NCI-H82 treated with DMSO at 0.1 percent for 48 hours (cell line): ENCODE data around the gene BTLA.
"Not testable (repeated sequence)": the region's sequence is repeated elsewhere in the genome, so short reads cannot be mapped to it uniquely, and the experiment has no call there.

Experiments
- DNase-seq: peaks from one replicate; lab custom pipeline; 2025; ENCODE audit not compliant: unreplicated experiment; lab: John Stamatoyannopoulos, UW

BTLA gene

DNA sequence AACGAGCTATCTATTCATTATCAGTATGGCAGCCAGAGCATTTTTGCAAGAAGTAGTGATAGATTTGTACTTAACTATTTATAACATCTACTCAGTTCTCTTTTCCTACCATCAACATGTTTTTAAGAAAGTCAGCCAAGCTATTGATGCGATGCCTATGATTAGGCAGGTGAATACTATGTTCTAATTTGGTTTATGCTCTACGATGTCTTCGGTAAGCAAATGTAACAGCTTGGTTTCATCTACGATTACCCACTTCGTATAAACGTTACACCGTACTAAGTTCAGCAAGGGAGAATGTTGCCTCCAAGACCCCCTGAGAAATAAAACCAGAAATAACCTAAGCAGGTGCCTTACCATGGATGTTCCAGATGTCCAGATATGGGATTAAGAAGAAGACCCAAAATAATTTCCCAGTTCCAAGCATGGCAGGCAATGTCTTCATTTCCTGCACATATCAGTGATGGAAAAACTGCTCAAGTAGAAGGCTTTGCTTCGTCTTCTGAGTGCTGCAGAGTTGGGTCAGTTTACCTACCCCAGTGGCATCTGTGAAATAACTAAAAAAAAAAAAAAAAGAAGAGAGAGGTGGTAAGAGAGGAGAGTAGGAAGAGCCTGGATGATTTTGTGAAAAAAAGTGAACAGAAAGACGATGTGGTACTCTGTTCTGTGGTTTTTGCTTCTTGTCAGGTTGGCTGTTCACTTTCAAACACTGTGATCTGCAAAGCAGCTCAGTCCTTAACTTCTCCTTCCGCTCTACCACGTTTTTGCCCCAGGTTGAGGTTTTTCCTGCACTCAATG, at the start of gene BTLA:
Gene BTLA (minus strand): TSS at position 559 of the 798 bp plus-strand sequence. CDS start 114 bp downstream, at position 445.
- DNase-seq: no peak

DNA sequence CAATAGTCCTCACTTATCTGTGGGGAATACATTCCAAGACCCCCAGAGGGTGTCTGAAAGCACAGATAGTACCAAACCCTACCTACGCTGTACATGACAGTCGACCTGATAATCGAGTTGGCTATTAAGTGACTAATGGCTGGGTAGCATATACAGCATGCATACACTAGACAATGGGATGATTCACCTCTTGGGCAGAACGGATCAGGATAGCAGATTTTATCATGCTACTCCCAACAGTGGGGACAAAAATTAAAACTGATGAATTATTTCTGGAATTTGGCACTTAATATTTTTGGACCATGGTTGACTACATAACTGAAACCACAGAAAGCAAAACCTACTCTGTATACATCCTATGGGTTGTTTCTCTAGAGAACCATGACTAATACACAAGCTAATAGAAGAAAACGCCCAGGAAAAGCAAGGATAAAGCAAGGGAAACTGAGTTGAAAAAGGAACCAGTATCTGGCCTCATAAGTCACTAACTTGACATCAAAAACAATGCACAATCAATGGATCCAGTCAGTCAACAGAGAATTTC, 47.0 kb upstream of the BTLA start:
- no peak for DNase-seq

DNA sequence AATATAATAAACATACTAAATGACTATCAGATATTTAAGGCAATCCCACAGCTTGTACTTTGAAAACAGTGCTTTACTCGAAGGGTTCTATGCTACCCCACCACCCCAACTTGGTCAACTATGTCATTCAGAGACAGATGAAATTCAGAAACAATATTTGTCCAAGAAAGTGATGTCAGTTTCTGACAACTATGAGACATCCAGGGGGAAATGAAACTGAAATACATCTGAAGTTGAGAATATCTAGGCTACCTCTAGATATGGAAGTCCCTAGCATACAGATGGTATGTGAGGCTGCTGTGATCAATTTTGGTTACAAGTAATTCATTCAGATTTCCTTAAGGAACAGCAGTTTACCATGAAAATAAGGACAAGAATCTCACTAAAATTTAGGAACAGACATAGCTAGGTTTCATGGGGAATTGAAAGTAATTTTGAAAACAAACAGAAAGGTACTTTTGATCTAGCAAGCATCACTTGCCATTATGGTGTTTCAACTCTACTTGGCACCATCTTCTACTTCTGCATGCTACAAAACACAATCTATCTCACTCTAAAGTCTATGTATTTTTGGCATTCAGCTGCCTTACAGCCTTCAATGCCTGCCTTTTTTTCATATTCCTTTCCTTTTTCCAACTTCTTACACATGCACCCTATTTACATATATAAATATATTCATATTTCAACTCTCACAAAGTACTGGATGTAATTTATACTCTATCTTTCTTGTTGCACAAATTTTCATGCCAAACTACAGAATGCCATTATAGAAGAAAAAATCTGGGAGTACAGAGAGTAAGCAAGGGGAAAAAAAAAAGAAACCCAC, 40.8 kb upstream of the BTLA start:
- no peak for DNase-seq

- DNase-seq: no peak
These were observed 32.1 kb upstream of the BTLA start for GRCh38 chr3:112531358-112531781.

DNA sequence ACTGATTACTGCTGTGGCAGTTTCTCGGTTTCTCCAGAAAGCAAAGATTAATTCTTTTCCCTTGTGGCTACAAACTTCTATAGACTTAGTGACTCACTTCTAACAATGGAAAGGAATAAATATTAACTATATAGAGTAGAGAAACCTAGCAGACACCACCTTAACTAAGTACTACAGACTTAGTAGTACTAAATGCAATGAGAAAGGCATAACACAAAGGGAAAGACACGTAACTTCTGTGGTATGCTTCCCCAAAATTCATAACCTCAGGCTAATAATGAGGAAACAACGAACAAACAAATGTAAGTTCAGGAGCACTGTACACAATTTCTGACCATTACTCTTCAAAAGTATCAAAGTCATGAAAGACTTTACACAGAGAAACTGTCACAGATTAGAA, 31.3 kb upstream of the BTLA start:
- DNase-seq: no peak

- not testable (repeated sequence) for DNase-seq
These were observed 24.9 kb upstream of the BTLA start for GRCh38 chr3:112524127-112524526.

GRCh38 chr3:112519424-112520001, 20.2 kb upstream of the BTLA start:
- peak; percentile 67 for DNase-seq

DNA sequence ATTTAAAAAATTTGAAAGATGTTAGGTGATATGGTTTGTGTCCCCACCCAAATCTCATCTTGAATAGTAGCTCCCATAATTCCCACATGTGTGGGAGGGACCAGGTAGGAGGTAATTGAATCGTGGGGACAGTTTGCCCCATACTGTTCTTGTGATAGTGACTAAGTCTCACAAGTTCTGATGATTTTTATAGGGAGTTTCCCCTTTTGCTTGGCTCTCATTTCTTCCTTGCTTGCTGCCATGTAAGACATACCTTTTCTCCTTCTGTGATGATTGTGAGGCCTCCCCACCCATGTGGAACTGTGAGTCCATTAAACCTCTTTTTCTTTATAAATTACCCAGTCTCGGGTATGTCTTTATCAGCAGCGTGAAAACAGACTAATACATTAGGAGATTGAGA, 19.7 kb upstream of the BTLA start:
- not testable (repeated sequence) for DNase-seq

GRCh38 chr3:112514527-112515128, 15.4 kb upstream of the BTLA start:
- DNase-seq: no peak

- DNase-seq: no peak
These were observed 13.0 kb upstream of the BTLA start for GRCh38 chr3:112512320-112512719.

DNA sequence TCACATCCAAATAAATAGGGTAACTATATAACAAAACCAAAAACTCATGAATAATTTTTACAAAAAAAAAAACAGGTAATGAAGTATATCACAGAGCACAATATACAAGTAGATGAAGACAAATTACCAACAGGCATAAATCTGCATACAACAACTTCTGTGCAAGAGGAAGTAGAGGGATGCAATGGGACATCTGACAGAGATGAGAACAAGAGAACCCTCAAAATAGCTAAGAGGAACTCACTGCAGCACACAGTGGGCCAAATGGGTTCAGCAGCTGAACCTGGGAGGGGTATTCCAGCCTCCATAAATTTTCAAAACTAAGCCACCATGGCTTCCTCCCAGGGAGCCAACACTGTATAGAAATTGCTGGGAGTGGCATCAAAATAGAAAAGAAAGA, 9.6 kb upstream of the BTLA start:
- no peak for DNase-seq

GRCh38 chr3:112508261-112508660, 9.0 kb upstream of the BTLA start:
- no peak for DNase-seq

GRCh38 chr3:112505907-112506306, 6.6 kb upstream of the BTLA start:
- no peak for DNase-seq

DNA sequence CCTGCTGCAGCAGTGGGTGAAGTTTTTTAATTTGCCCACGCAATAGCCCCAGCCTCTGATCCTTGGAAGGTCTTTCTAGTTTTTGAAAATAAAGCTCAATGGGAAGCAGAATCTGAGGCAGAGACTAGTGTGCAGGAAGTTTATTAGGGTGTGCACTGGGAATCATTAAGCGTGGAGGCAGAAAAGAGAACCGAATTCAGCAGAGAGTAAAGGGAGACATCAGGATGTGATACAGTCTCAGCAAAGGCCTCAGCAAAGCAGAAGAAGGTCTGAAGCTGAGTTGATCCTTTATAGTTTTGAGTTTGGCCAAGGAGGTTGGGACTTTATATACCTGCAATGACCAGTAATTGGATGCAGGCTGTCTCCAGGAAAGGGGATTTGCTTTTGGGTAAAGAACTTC, 4.9 kb upstream of the BTLA start:
- no peak for DNase-seq

- no peak for DNase-seq
These were observed 4.2 kb upstream of the BTLA start for GRCh38 chr3:112503304-112503972.

GRCh38 chr3:112500621-112501020, 1.3 kb upstream of the BTLA start:
- DNase-seq: no peak

DNA sequence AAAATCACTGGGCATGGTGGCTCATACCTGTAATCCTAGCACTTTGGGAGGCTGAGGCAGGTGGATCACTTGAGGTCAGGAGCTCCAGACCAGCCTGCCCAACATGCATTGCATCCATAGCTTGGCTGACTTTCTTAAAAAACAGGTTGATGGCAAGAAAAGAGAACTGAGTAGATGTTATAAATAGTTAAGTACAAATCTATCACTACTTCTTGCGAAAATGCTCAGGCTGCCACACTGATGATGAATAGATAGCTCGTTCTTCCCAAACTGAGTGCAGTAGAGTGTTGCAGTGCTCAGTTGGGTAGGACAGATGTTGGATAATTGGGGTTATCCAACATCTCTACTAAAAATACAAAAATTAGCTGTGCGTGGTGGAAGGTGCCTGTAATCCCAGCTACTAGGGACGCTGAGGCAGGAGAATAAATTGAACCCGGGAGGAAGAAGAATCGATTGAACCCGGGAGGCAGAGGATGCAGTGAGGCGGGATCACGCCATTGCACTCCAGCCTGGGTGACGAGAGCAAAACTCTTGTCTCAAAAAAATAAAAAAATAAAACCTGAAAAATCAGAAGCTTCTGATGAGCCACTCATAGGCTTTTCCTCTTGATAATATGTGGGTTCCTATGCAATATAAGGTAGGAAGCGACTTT, 1.2 kb downstream of the BTLA start:
- DNase-seq: no peak

GRCh38 chr3:112496366-112497067, 2.8 kb downstream of the BTLA start:
- no peak for DNase-seq

DNA sequence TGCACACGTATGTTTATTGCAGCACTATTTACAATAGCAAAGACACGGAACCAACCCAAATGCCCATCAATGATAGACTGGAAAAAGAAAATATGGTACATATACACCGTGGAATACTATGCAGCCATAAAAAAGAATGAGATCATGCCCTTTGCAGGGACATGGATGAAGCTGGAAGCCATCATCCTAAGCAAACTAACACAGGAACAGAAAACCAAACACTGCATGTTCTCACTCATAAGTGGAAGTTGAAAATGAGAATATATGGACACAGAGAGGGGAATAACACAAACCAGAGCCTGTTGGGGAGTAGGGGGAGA, 4.9 kb downstream of the BTLA start:
- DNase-seq: not testable (repeated sequence)

DNA sequence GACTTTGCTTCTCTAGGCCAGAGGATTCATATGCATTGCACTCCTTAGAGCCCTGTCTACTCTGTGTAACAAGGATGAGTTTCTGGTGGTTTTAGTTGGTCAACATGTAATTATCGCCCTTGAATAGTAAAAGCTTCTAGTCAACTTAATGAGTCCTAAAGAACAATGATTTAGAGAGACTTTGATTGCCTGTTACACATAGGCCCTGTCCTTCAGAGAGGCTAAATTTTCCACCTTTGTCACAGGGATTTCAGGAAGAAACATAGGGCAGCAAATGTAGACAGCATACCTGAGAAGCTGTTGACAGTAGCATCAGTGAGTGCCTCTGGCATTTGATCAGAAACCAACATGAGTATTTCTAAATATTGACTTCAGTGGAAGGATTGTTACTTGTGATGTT, 7.1 kb downstream of the BTLA start:
- no peak for DNase-seq
